Keratinocyte (primary cell): ENCODE measurements around the gene RAPGEF4. TPM values are rescaled to one million over a fixed set of nuclear protein-coding genes. Genes with fewer than 3 reads are reported as not detected.

Source experiments
- DNase-seq: peaks from one replicate; pipeline ENCODE4 v3.0.0-alpha.2; 2011; ENCODE audit warnings: low read depth, missing footprints, low spot score
- FAIRE-seq: peaks from 2 replicates; lab custom pipeline; 2011; peaks lifted over from hg19 to GRCh38; lab: Jason Lieb, UNC
- H2AFZ ChIP-seq: 2 replicates; pipeline ENCODE4 v1.6.0; 2012; ENCODE audit warnings: low read length, control low read depth, inconsistent platforms; ENCODE audit not compliant: control insufficient read depth
- H3K27ac ChIP-seq: 2 replicates; pipeline ENCODE4 v1.5.1; 2011; ENCODE audit warnings: low read length; ENCODE audit not compliant: control insufficient read depth, insufficient read depth
- H3K27me3 ChIP-seq: 3 replicates; pipeline ENCODE4 v1.6.0; 2011; ENCODE audit warnings: low read length; ENCODE audit not compliant: control insufficient read depth, insufficient read depth; ENCODE audit errors: extremely low read depth
- H3K36me3 ChIP-seq, 2 experiments: 2 replicates in 1 of 2; 3 replicates in 1 of 2; pipeline ENCODE4 v1.5.1; 2011; ENCODE audit warnings: low read length in 2 of 2, mild to moderate bottlenecking in 1 of 2; ENCODE audit not compliant: control insufficient read depth in 2 of 2, insufficient read depth in 2 of 2; ENCODE audit errors: extremely low read depth in 1 of 2
- H3K4me1 ChIP-seq: 3 replicates; pipeline ENCODE4 v1.5.1; 2011; ENCODE audit warnings: low read length; ENCODE audit not compliant: control insufficient read depth, insufficient read depth; ENCODE audit errors: extremely low read depth
- H3K4me2 ChIP-seq: 3 replicates; pipeline ENCODE4 v1.6.0; 2011; ENCODE audit warnings: low read depth, low read length; ENCODE audit not compliant: control insufficient read depth, insufficient read depth; ENCODE audit errors: extremely low read depth
- H3K4me3 ChIP-seq, 3 experiments: fragments of 200-600 bp in 1 of 3; sonication (generic) in 1 of 3; 2 replicates in 2 of 3; 3 replicates in 1 of 3; pipeline ENCODE4 v1.5.1; 2011 to 2016; ENCODE audit warnings: low read length in 3 of 3, mild to moderate bottlenecking in 3 of 3, control low read depth in 2 of 3, inconsistent platforms in 1 of 3, low read depth in 1 of 3, mixed read lengths in 1 of 3, mixed run types in 1 of 3, moderate library complexity in 1 of 3; ENCODE audit not compliant: control insufficient read depth in 2 of 3, insufficient read depth in 2 of 3; ENCODE audit errors: extremely low read depth in 1 of 3
- H3K79me2 ChIP-seq: 2 replicates; pipeline ENCODE4 v1.6.0; 2012; ENCODE audit warnings: low read length; ENCODE audit not compliant: control insufficient read depth, insufficient read depth
- H3K9ac ChIP-seq: 3 replicates; pipeline ENCODE4 v1.6.0; 2011; ENCODE audit warnings: low read length; ENCODE audit not compliant: control insufficient read depth, insufficient read depth; ENCODE audit errors: extremely low read depth
- H3K9me1 ChIP-seq: 3 replicates; pipeline ENCODE4 v1.6.0; 2011; ENCODE audit warnings: low read length; ENCODE audit not compliant: control insufficient read depth, insufficient read depth; ENCODE audit errors: extremely low read depth
- H3K9me3 ChIP-seq: 2 replicates; pipeline ENCODE4 v1.5.1; 2012; ENCODE audit warnings: low read depth, low read length; ENCODE audit not compliant: control insufficient read depth
- H4K20me1 ChIP-seq: 3 replicates; pipeline ENCODE4 v1.6.0; 2011; ENCODE audit warnings: low read length; ENCODE audit not compliant: control insufficient read depth, insufficient read depth; ENCODE audit errors: extremely low read depth
- CTCF ChIP-seq, 3 experiments: IDR thresholded peaks in 1 of 3; conservative IDR thresholded peaks in 1 of 3; optimal IDR thresholded peaks in 1 of 3; 2 replicates in 2 of 3; 3 replicates in 1 of 3; pipeline versions ENCODE3 to v1.5.1; 2011; ENCODE audit warnings: low read length in 3 of 3, mild to moderate bottlenecking in 3 of 3, moderate library complexity in 2 of 3, control low read depth in 1 of 3, inconsistent platforms in 1 of 3; ENCODE audit not compliant: insufficient read depth in 2 of 3; ENCODE audit errors: extremely low read depth in 1 of 3
- EZH2 ChIP-seq: IDR thresholded peaks from one replicate; pipeline ENCODE4 v1.6.1; 2012; ENCODE audit warnings: inconsistent platforms, mild to moderate bottlenecking, low read length, moderate library complexity
- dilution Hi-C: fragments of 300-500 bp; cut with MboI; formaldehyde crosslinking; loops from one replicate; pipeline ENCODE4 v1.7.0; 2020; ENCODE audit warnings: low sequenced_read_pairs; ENCODE audit not compliant: extremely low pct_ligation_motif_present
- polyA plus RNA-seq, 5 experiments: library from polyadenylated mRNA; depleted of rRNA in 3 of 5; stranded (reverse) in 3 of 5; stranded (forward) in 1 of 5; unstranded in 1 of 5; fragments of >200 nt; gene quantifications; 1 replicate in 1 of 5; 2 replicates in 3 of 5; 3 replicates in 1 of 5; pipeline versions ENCODE4 v1.2.1 to v1.2.3, GENCODE V29; 2011 to 2012; ENCODE audit warnings: missing spikeins in 2 of 5, low read depth in 1 of 5, low replicate concordance in 1 of 5

RAPGEF4 gene
- polyA plus RNA-seq, 1 donor (not counting 4 experiments of a cell fraction or from before 2014, with no cell fraction given): 1.6 TPM

- peaks cover 8% of the 10 kb centered on the region for H3K4me1 ChIP-seq
- no peaks in the 10 kb centered on the region for H3K9me3 ChIP-seq
- H3K27ac ChIP-seq: no peak overlapping the region
- H4K20me1 ChIP-seq: no peaks in the 10 kb centered on the region
- H3K9ac ChIP-seq: no peak overlapping the region
- TF ChIP-seq CTCF (optimal IDR thresholded peaks at IDR 0.05 in 1 of 3, IDR thresholded peaks at IDR 0.05 in 1 of 3, conservative IDR thresholded peaks at IDR 0.05 in 1 of 3; ENCODE audit: extremely low read depth in 1 of 3, insufficient read depth in 2 of 3, low read length in 3 of 3) (no peak), EZH2 (no peak)
- no peak overlapping the region for H2AFZ ChIP-seq
- no peaks in the 10 kb centered on the region for H3K9me1 ChIP-seq
- H3K4me3 ChIP-seq: no peak overlapping the region
- FAIRE-seq (no peak), DNase-seq (no peak)
- no peaks in the 10 kb centered on the region for H3K36me3 ChIP-seq
- no peaks in the 10 kb centered on the region for H3K79me2 ChIP-seq
- H3K27me3 ChIP-seq: peaks cover 4% of the 10 kb centered on the region
- dilution Hi-C loops: no loop called here
- H3K4me2 ChIP-seq: no peak overlapping the region
These were observed 10.4 kb upstream of the RAPGEF4 start for GRCh38 chr2:172725284-172725683.

GRCh38 chr2:172725746-172726145 lies 9.9 kb upstream of the RAPGEF4 start:
- Histone ChIP-seq H3K4me2 (no peak overlapping the region), H3K4me3 (no peak overlapping the region), H3K79me2 (no peaks in the 10 kb centered on the region), H3K9me3 (no peaks in the 10 kb centered on the region), H2AFZ (no peak overlapping the region), H3K9me1 (no peaks in the 10 kb centered on the region), H3K4me1 (peaks cover 8% of the 10 kb centered on the region), H3K9ac (no peak overlapping the region), H3K36me3 (no peaks in the 10 kb centered on the region), H3K27me3 (peaks cover 2% of the 10 kb centered on the region), H3K27ac (no peak overlapping the region), H4K20me1 (no peaks in the 10 kb centered on the region)
- dilution Hi-C loops: no loop called here
- FAIRE-seq (no peak), DNase-seq (no peak)
- TF ChIP-seq CTCF (optimal IDR thresholded peaks at IDR 0.05 in 1 of 3, IDR thresholded peaks at IDR 0.05 in 1 of 3, conservative IDR thresholded peaks at IDR 0.05 in 1 of 3; ENCODE audit: extremely low read depth in 1 of 3, insufficient read depth in 2 of 3, low read length in 3 of 3): no peak
- TF ChIP-seq EZH2: no peak
